Uterus (tissue), 2 donors: Measurements from ENCODE around the gene ZNF438.

ENCODE experiments used
- POLR2A ChIP-seq, 2 donors: fragments of 450-650 bp; IDR thresholded peaks; one replicate each; pipeline ENCODE4 v1.6.1; 2016; ENCODE audit warnings: antibody characterized with exemption in 2 of 2, mild to moderate bottlenecking in 1 of 2, moderate library complexity in 1 of 2
- TF ChIP-seq, protein P1 (sequence below), 4 experiments: fragments of 200-600 bp in 2 of 4; fragments of 450-650 bp in 2 of 4; sonication (generic) in 2 of 4; IDR thresholded peaks; one replicate each; pipeline ENCODE4 v1.5.1; 2016 to 2019; ENCODE audit warnings: antibody characterized with exemption in 4 of 4, mild to moderate bottlenecking in 2 of 4, moderate library complexity in 1 of 4

DNA sequence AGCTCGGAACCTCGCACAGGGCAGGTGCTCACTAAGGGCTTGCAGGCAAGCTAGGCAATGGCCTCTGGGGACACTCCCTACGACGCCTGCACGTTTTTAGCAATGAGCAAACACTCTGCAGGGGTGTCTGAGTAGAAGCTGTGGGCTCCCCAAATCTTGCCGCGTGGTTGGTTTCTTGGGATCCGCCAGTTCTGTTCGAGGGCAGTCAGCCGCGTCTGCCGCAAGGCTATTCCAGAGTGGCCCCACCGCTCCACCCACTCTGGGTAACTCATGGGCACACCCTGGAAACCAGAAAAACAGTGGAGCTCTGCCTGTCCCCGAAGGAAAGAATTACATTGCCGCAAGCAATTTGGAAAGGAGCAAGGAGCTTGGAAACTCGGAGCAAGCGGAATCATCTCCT, 212.8 kb downstream of the ZNF438 start:
- TF ChIP-seq, protein P1, sequence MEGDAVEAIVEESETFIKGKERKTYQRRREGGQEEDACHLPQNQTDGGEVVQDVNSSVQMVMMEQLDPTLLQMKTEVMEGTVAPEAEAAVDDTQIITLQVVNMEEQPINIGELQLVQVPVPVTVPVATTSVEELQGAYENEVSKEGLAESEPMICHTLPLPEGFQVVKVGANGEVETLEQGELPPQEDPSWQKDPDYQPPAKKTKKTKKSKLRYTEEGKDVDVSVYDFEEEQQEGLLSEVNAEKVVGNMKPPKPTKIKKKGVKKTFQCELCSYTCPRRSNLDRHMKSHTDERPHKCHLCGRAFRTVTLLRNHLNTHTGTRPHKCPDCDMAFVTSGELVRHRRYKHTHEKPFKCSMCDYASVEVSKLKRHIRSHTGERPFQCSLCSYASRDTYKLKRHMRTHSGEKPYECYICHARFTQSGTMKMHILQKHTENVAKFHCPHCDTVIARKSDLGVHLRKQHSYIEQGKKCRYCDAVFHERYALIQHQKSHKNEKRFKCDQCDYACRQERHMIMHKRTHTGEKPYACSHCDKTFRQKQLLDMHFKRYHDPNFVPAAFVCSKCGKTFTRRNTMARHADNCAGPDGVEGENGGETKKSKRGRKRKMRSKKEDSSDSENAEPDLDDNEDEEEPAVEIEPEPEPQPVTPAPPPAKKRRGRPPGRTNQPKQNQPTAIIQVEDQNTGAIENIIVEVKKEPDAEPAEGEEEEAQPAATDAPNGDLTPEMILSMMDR (IDR thresholded peaks at IDR 0.05), result no peak
- no peak for TF ChIP-seq POLR2A (IDR thresholded peaks at IDR 0.05)
